Right lobe of liver (tissue), 6 donors: ENCODE data around the gene SAMD5. TPM values are rescaled to one million over a fixed set of nuclear protein-coding genes. Genes with fewer than 3 reads are reported as not detected.

Experiments
- ATAC-seq, 4 donors: fragments of 200-7000 bp; cut with Tn5 transposase; one replicate each; pipeline ENCODE4 v1.9.1; 2020; ENCODE audit warnings: mild to moderate bottlenecking in 4 of 4, moderate library complexity in 4 of 4
- DNase-seq, 3 donors: peaks; one replicate each; pipeline ENCODE4 v3.0.0-alpha.2; 2020
- H3K27ac ChIP-seq, 3 donors: fragments of 200-600 bp; one replicate each; pipeline ENCODE4 v1.8.0; 2022
- H3K27me3 ChIP-seq, 2 donors: fragments of 200-600 bp; one replicate each; pipeline ENCODE4 v1.8.0; 2022
- H3K36me3 ChIP-seq, 4 donors: fragments of 200-600 bp; sonication (generic) in 1 of 4; one replicate each; pipeline versions ENCODE4 v1.5.1 to v1.8.0; 2017 to 2022; ENCODE audit warnings: control low read depth in 1 of 4
- H3K4me1 ChIP-seq, 4 donors: fragments of 200-600 bp; sonication (generic) in 1 of 4; one replicate each; pipeline versions ENCODE4 v1.5.1 to v1.8.0; 2017 to 2022; ENCODE audit warnings: control low read depth in 1 of 4
- H3K4me3 ChIP-seq, 3 donors: fragments of 200-600 bp; one replicate each; pipeline ENCODE4 v1.8.0; 2022
- H3K9me3 ChIP-seq, 4 donors: fragments of 200-600 bp; sonication (generic) in 1 of 4; one replicate each; pipeline versions ENCODE4 v1.5.1 to v1.8.0; 2017 to 2022; ENCODE audit warnings: control low read depth in 1 of 4
- CTCF ChIP-seq, 4 donors: fragments of 200-600 bp in 3 of 4; fragments of 450-650 bp in 1 of 4; IDR thresholded peaks; one replicate each; pipeline versions ENCODE4 v1.5.1 to v1.8.0; 2016 to 2022; ENCODE audit warnings: antibody characterized with exemption in 4 of 4, mild to moderate bottlenecking in 2 of 4
- POLR2A ChIP-seq: fragments of 450-650 bp; IDR thresholded peaks from one replicate; pipeline ENCODE4 v1.6.1; 2017; ENCODE audit warnings: antibody characterized with exemption, mild to moderate bottlenecking
- WGBS: methylation state at CpG from one replicate; pipeline ENCODE4 v1.1.6; 2018; ENCODE audit warnings: low coverage, low lambda C conversion rate; ENCODE audit not compliant: insufficient coverage; ENCODE audit errors: missing lambda C conversion rate; 5-methylcytosine and 5-hydroxymethylcytosine counted together
- intact Hi-C, 2 donors: fragments of 100-400 bp; cut with DNase I; formaldehyde crosslinking; loops; one replicate each; pipeline versions ENCODE4 v1.11.2 to v1.14.1; 2022
- total RNA-seq, 6 experiments: library from RNA; depleted of rRNA in 2 of 6; stranded (reverse); fragments of >200 nt in 2 of 6; fragmentation: NEBNext Ultra II Directional in 3 of 6; extraction: Animal tissue kit (Norgen Biotek cat#: 25700) in 3 of 6; gene quantifications; one replicate each; pipeline versions ENCODE4 v1.1.0 to v1.2.4, GENCODE V29; 2016 to 2023
- donor health status: DM: no; HTN: yes; CAD: no.
- donor health status: DM: no; HTN: no; CAD: no.
- donor health status: DM: no; HTN: no; CAD: no.
- donor health status: DM: no; HTN: yes; CAD: no.
- donor health status: DM: no; HTN: yes; CAD: no.

SAMD5 gene
- total RNA-seq, 6 experiments from 2014 or later = 9.5 to 17.6 (median 11.5) TPM

- Histone ChIP-seq H3K36me3 (no peaks in the 10 kb centered on the region), H3K27ac (no peak overlapping the region), H3K9me3 (no peaks in the 10 kb centered on the region), H3K4me1 (no peaks in the 10 kb centered on the region), H3K27me3 (no peaks in the 10 kb centered on the region), H3K4me3 (no peak overlapping the region)
- 82% methylated on average over 2 of the region's 3 CpGs for WGBS
- intact Hi-C loops = no loop called here
- ATAC-seq = no peak
- DNase-seq = no peak
- TF ChIP-seq POLR2A (no peak), CTCF (IDR thresholded peaks at IDR 0.05) (no peak)
These were observed 108.9 kb downstream of the SAMD5 start for GRCh38 chr6:147617366-147617765.

GRCh38 chr6:147618457-147618856, 110.0 kb downstream of the SAMD5 start:
- intact Hi-C loops = no loop called here
- no peak overlapping the region for H3K4me3 ChIP-seq
- H3K9me3 ChIP-seq = no peaks in the 10 kb centered on the region
- 85% methylated on average over 4 of the region's 6 CpGs for WGBS
- H3K4me1 ChIP-seq = no peaks in the 10 kb centered on the region
- no peaks in the 10 kb centered on the region for H3K27me3 ChIP-seq
- H3K36me3 ChIP-seq = no peaks in the 10 kb centered on the region
- DNase-seq = no peak
- H3K27ac ChIP-seq = no peak overlapping the region
- no peak for TF ChIP-seq CTCF (IDR thresholded peaks at IDR 0.05)
- no peak for TF ChIP-seq POLR2A
- no peak for ATAC-seq

GRCh38 chr6:147618927-147619326, 110.4 kb downstream of the SAMD5 start:
- no peak for ATAC-seq
- 78% methylated on average over 6 of the region's 6 CpGs for WGBS
- H3K4me3 ChIP-seq = no peak overlapping the region

More at GRCh38 chr6:147618927-147619326, 110.4 kb downstream of the SAMD5 start:
- Histone ChIP-seq H3K27ac (no peak overlapping the region), H3K4me1 (no peaks in the 10 kb centered on the region), H3K36me3 (no peaks in the 10 kb centered on the region), H3K27me3 (no peaks in the 10 kb centered on the region), H3K9me3 (no peaks in the 10 kb centered on the region)
- intact Hi-C loops = no loop called here
- TF ChIP-seq CTCF (IDR thresholded peaks at IDR 0.05) (no peak), POLR2A (no peak)
- DNase-seq = no peak
